IPS-18a (cell line): Measurements from ENCODE around the gene S100A14.
A peak's percentile ranks its signal among the peaks of the same experiment; 100 is the strongest.

Experiments
- H3K27ac ChIP-seq: one replicate; pipeline ENCODE4 v1.5.1; 2013; ENCODE audit warnings: low read length
- H3K27me3 ChIP-seq: one replicate; pipeline ENCODE4 v1.6.1; 2013; ENCODE audit warnings: mild to moderate bottlenecking, low read length; ENCODE audit not compliant: control insufficient read depth, insufficient read depth
- H3K36me3 ChIP-seq: one replicate; pipeline ENCODE4 v1.6.1; 2013; ENCODE audit warnings: low read depth, low read length; ENCODE audit not compliant: control insufficient read depth
- H3K4me1 ChIP-seq: one replicate; pipeline ENCODE4 v1.6.1; 2013; ENCODE audit warnings: low read depth, low read length; ENCODE audit not compliant: control insufficient read depth
- H3K4me3 ChIP-seq: one replicate; pipeline ENCODE4 v1.5.1; 2013; ENCODE audit warnings: low read length
- H3K9ac ChIP-seq: one replicate; pipeline ENCODE4 v1.6.1; 2013; ENCODE audit warnings: mild to moderate bottlenecking, low read length, moderate library complexity
- H3K9me3 ChIP-seq: one replicate; pipeline ENCODE4 v1.6.1; 2013; ENCODE audit warnings: low read depth, low read length; ENCODE audit not compliant: control insufficient read depth

The S100A14 gene

GRCh38 chr1:153636312-153636711 lies 20.2 kb upstream of the S100A14 start:
- no peak overlapping the region for H3K27ac ChIP-seq
- H3K4me3 ChIP-seq = no peak overlapping the region
- H3K9ac ChIP-seq = no peak overlapping the region
- H3K27me3 ChIP-seq = no peaks in the 10 kb centered on the region
- H3K9me3 ChIP-seq = no peaks in the 10 kb centered on the region
- H3K36me3 ChIP-seq = peaks cover 56% of the 10 kb centered on the region
- H3K4me1 ChIP-seq = no peaks in the 10 kb centered on the region

- peaks cover 52% of the 10 kb centered on the region for H3K36me3 ChIP-seq
- no peak overlapping the region for H3K27ac ChIP-seq
- H3K27me3 ChIP-seq = no peaks in the 10 kb centered on the region
- H3K9ac ChIP-seq = no peak overlapping the region
- no peaks in the 10 kb centered on the region for H3K9me3 ChIP-seq
- H3K4me3 ChIP-seq = no peak overlapping the region
- no peaks in the 10 kb centered on the region for H3K4me1 ChIP-seq
Observed at GRCh38 chr1:153635872-153636271, 19.7 kb upstream of the S100A14 start.

- no peaks in the 10 kb centered on the region for H3K4me1 ChIP-seq
- peak within 1 kb of the TSS; percentile 100 for H3K9ac ChIP-seq
- H3K27me3 ChIP-seq = no peaks in the 10 kb centered on the region
- peak within 1 kb of the TSS; percentile 99 for H3K4me3 ChIP-seq
- H3K36me3 ChIP-seq = peaks cover 33% of the 10 kb centered on the region
- peak within 1 kb of the TSS; percentile 100 for H3K27ac ChIP-seq
- H3K9me3 ChIP-seq = no peaks in the 10 kb centered on the region
Observed at GRCh38 chr1:153633754-153634665, 17.9 kb upstream of the S100A14 start, which contains the start of gene CHTOP. CHTOP (plus strand) TSS chr1:153634066; CDS start chr1:153636589, 2,523 bp downstream.

GRCh38 chr1:153633161-153633753 lies 17.1 kb upstream of the S100A14 start:
- H3K9me3 ChIP-seq = no peaks in the 10 kb centered on the region
- H3K9ac ChIP-seq = peak overlapping the region; percentile 100
- H3K27me3 ChIP-seq = no peaks in the 10 kb centered on the region
- peaks cover 26% of the 10 kb centered on the region for H3K36me3 ChIP-seq
- H3K4me3 ChIP-seq = peak overlapping the region; percentile 99
- H3K4me1 ChIP-seq = no peaks in the 10 kb centered on the region
- H3K27ac ChIP-seq = no peak overlapping the region

- no peaks in the 10 kb centered on the region for H3K27me3 ChIP-seq
- no peak overlapping the region for H3K4me3 ChIP-seq
- peaks cover 6% of the 10 kb centered on the region for H3K4me1 ChIP-seq
- H3K9me3 ChIP-seq = no peaks in the 10 kb centered on the region
- H3K9ac ChIP-seq = no peak overlapping the region
- no peak overlapping the region for H3K27ac ChIP-seq
- H3K36me3 ChIP-seq = peaks cover 7% of the 10 kb centered on the region
Observed at GRCh38 chr1:153631047-153632022, 15.2 kb upstream of the S100A14 start.

- Histone ChIP-seq H3K27ac (no peak overlapping the region), H3K27me3 (no peaks in the 10 kb centered on the region), H3K36me3 (peaks cover 3% of the 10 kb centered on the region), H3K4me1 (peaks cover 8% of the 10 kb centered on the region), H3K4me3 (no peak overlapping the region), H3K9me3 (no peaks in the 10 kb centered on the region), H3K9ac (no peak overlapping the region)
Observed at GRCh38 chr1:153630384-153630783, 14.3 kb upstream of the S100A14 start.

- Histone ChIP-seq H3K36me3 (peaks cover 6% of the 10 kb centered on the region), H3K27me3 (no peaks in the 10 kb centered on the region), H3K4me3 (no peak overlapping the region), H3K27ac (no peak overlapping the region), H3K9me3 (no peaks in the 10 kb centered on the region), H3K4me1 (peaks cover 8% of the 10 kb centered on the region), H3K9ac (no peak overlapping the region)
Observed at GRCh38 chr1:153629971-153630370, 13.8 kb upstream of the S100A14 start.

GRCh38 chr1:153629343-153629665 lies 13.2 kb upstream of the S100A14 start:
- Histone ChIP-seq H3K9ac (no peak overlapping the region), H3K4me1 (peaks cover 8% of the 10 kb centered on the region), H3K27ac (no peak overlapping the region), H3K4me3 (no peak overlapping the region), H3K27me3 (no peaks in the 10 kb centered on the region), H3K9me3 (no peaks in the 10 kb centered on the region), H3K36me3 (peaks cover 6% of the 10 kb centered on the region)

GRCh38 chr1:153628638-153629342 lies 12.7 kb upstream of the S100A14 start:
- Histone ChIP-seq H3K27ac (no peak overlapping the region), H3K9ac (no peak overlapping the region), H3K4me3 (no peak overlapping the region), H3K27me3 (no peaks in the 10 kb centered on the region), H3K4me1 (peaks cover 9% of the 10 kb centered on the region), H3K9me3 (no peaks in the 10 kb centered on the region), H3K36me3 (peaks cover 6% of the 10 kb centered on the region)

- H3K27ac ChIP-seq = no peak within 1 kb of the TSS
- peaks cover 17% of the 10 kb centered on the region for H3K4me1 ChIP-seq
- peaks cover 6% of the 10 kb centered on the region for H3K36me3 ChIP-seq
- no peaks in the 10 kb centered on the region for H3K27me3 ChIP-seq
- no peaks in the 10 kb centered on the region for H3K9me3 ChIP-seq
- H3K9ac ChIP-seq = peak within 1 kb of the TSS; percentile 30
- peak within 1 kb of the TSS; percentile 65 for H3K4me3 ChIP-seq
Observed at GRCh38 chr1:153627715-153628626, 11.8 kb upstream of the S100A14 start, which contains the start of gene S100A1. S100A1 (plus strand) TSS chr1:153628434; CDS start chr1:153630522, 2,088 bp downstream.
